Caco-2 (cell line): ENCODE data around the gene FRMD4A. TPM values are rescaled to one million over a fixed set of nuclear protein-coding genes. Genes with fewer than 3 reads are reported as not detected.

ENCODE experiments used
- BruUV-seq: library from RNA; stranded (reverse); fragments of 400-500 nt; replicated peaks from 2 replicates; lab custom pipeline; 2021; lab: Mats Ljungman, UMichigan
- CTCF ChIA-PET: fragments of 300-600 bp; sonication (Branson Sonifier 250); formaldehyde crosslinking; loops from one replicate; lab custom pipeline; 2022; ENCODE audit warnings: antibody characterized with exemption; lab: Charles Lee
- POLR2A ChIA-PET: fragments of 300-600 bp; sonication (Branson Sonifier 250); formaldehyde crosslinking; loops from one replicate; lab custom pipeline; 2022; ENCODE audit warnings: antibody characterized with exemption; lab: Charles Lee
- DNase-seq, 2 experiments: peaks; one replicate each; pipeline versions ENCODE4 v3.0.0 to v3.0.0-alpha.2; 2020 to 2022
- H3K27me3 ChIP-seq: replicated peaks from 2 replicates; pipeline ENCODE4 v1.6.0; 2011; ENCODE audit warnings: low read length; ENCODE audit not compliant: control insufficient read depth, insufficient read depth
- H3K36me3 ChIP-seq: 2 replicates; pipeline ENCODE4 v1.5.1; 2011; ENCODE audit warnings: low read length; ENCODE audit not compliant: control insufficient read depth, insufficient read depth
- H3K4me1 ChIP-seq: fragments of 250-450 bp; sonication (Bioruptor Pico); 2 replicates; pipeline ENCODE4 v1.5.1; 2020; ENCODE audit warnings: mild to moderate bottlenecking
- H3K4me3 ChIP-seq: 2 replicates; pipeline ENCODE4 v1.5.1; 2011; ENCODE audit warnings: low read depth, mild to moderate bottlenecking, control low read depth, low read length
- H3K9me3 ChIP-seq: fragments of 250-450 bp; sonication (Bioruptor Pico); 2 replicates; pipeline ENCODE4 v1.5.1; 2020; ENCODE audit warnings: mild to moderate bottlenecking, moderate library complexity
- H3K27ac Mint-ChIP-seq: one replicate; pipeline ENCODE4 v1.8.0; 2022; ENCODE audit warnings: mixed read lengths; ENCODE audit not compliant: unreplicated experiment
- H3K27me3 Mint-ChIP-seq: one replicate; pipeline ENCODE4 v1.8.0; 2022; ENCODE audit warnings: mixed read lengths; ENCODE audit not compliant: insufficient read depth, unreplicated experiment
- H3K36me3 Mint-ChIP-seq: one replicate; pipeline ENCODE4 v1.8.0; 2022; ENCODE audit warnings: mild to moderate bottlenecking, mixed read lengths; ENCODE audit not compliant: insufficient read depth, unreplicated experiment
- H3K4me1 Mint-ChIP-seq: one replicate; pipeline ENCODE4 v1.8.0; 2022; ENCODE audit warnings: low read depth, mixed read lengths; ENCODE audit not compliant: unreplicated experiment
- H3K4me3 Mint-ChIP-seq: one replicate; pipeline ENCODE4 v1.8.0; 2022; ENCODE audit warnings: mild to moderate bottlenecking, moderate library complexity, mixed read lengths; ENCODE audit not compliant: unreplicated experiment
- H3K9me3 Mint-ChIP-seq: one replicate; pipeline ENCODE4 v1.8.0; 2022; ENCODE audit warnings: mixed read lengths; ENCODE audit not compliant: unreplicated experiment
- intact Hi-C: fragments of 100-400 bp; cut with micrococcal nuclease; formaldehyde crosslinking; loops from one replicate; pipeline ENCODE4 v1.10.0; 2022; ENCODE audit not compliant: unreplicated experiment
- total RNA-seq: library from RNA; stranded (reverse); gene quantifications from 2 replicates; pipeline ENCODE4 v1.2.3, GENCODE V29; 2022
- TF ChIP-seq, protein P1 (sequence below), 2 experiments: fragments of 200-600 bp in 1 of 2; IDR thresholded peaks; 1 replicate in 1 of 2; 2 replicates in 1 of 2; pipeline versions ENCODE4 v1.5.1 to v1.8.0; 2011 to 2022; ENCODE audit warnings: antibody characterized with exemption in 1 of 2, control low read depth in 1 of 2, inconsistent platforms in 1 of 2, low read depth in 1 of 2, low read length in 1 of 2, mild to moderate bottlenecking in 1 of 2, moderate library complexity in 1 of 2; ENCODE audit not compliant: insufficient read depth in 1 of 2, severe bottlenecking in 1 of 2, unreplicated experiment in 1 of 2

FRMD4A gene
- total RNA-seq, 1 experiment from 2014 or later, result 52.1 TPM

DNA sequence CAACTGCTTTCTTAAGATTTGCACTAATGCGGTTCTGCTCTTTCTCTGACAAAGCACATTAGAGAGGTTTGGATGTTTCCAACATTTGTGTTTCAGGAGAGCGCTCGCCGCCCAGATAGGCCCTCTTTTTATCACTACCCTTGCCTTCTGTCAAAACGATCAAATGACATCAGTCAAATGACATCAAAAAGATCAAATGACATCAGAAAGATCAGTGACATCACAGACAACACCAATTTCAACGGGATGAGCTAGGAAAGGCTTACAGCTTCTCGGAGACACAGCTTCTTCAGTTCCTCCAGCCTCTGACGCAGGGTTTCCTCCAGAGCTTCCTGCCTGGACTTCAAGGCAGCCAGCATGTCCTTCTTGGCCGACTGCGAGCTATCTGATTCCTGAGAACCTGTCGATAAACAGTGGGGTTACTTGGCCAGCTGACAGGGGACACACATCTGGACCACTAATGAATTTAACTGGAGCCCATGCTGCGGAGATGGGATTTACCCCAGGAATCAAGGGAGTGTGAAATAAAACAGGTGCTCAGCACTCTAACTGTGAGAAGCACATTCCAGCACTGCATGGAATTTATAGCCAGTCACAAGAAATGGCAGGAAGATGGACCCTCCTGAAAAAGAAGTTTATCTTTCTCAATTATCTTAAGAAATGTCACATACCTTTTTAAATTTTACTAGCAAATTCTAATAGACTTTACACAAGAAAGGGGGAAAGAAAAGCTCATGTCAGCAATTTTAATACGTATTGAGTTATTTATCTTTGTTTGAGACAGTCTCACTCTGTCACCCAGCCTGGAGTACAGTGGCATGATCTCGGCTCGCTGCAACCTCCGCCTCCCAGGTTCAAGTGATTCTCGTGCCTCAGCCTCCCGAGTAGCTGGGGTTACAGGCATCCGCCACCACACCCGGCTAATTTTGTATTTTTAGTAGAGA, 655.8 kb downstream of the FRMD4A start:
- POLR2A ChIA-PET, result no interaction called here
- intact Hi-C loops, result no loop called here
- peaks cover 76% of the 10 kb centered on the region for H3K36me3 Mint-ChIP-seq
- peaks cover 17% of the 10 kb centered on the region for H3K4me1 Mint-ChIP-seq
- peaks cover 5% of the 10 kb centered on the region for H3K4me1 ChIP-seq
- peaks cover 6% of the 10 kb centered on the region; the same call in 1 of the 2 replicates for H3K36me3 ChIP-seq
- H3K4me3 Mint-ChIP-seq, result no peak overlapping the region
- no peak overlapping the region for H3K4me3 ChIP-seq
- H3K27me3 Mint-ChIP-seq, result no peaks in the 10 kb centered on the region
- CTCF ChIA-PET, result interaction anchor here (0.5 to 0.6 kb wide), 2 partner anchors 12 to 103 kb away, joined by 3 to 5 read pairs; no protein-coding TSS in a partner anchor
- H3K9me3 ChIP-seq, result no peaks in the 10 kb centered on the region
- TF ChIP-seq, protein P1, sequence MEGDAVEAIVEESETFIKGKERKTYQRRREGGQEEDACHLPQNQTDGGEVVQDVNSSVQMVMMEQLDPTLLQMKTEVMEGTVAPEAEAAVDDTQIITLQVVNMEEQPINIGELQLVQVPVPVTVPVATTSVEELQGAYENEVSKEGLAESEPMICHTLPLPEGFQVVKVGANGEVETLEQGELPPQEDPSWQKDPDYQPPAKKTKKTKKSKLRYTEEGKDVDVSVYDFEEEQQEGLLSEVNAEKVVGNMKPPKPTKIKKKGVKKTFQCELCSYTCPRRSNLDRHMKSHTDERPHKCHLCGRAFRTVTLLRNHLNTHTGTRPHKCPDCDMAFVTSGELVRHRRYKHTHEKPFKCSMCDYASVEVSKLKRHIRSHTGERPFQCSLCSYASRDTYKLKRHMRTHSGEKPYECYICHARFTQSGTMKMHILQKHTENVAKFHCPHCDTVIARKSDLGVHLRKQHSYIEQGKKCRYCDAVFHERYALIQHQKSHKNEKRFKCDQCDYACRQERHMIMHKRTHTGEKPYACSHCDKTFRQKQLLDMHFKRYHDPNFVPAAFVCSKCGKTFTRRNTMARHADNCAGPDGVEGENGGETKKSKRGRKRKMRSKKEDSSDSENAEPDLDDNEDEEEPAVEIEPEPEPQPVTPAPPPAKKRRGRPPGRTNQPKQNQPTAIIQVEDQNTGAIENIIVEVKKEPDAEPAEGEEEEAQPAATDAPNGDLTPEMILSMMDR (IDR thresholded peaks at IDR 0.05; ENCODE audit: insufficient read depth in 1 of 2, low read depth in 1 of 2, low read length in 1 of 2, severe bottlenecking in 1 of 2, unreplicated experiment in 1 of 2), result no peak
- H3K27me3 ChIP-seq, result no peaks in the 10 kb centered on the region
- no peak for DNase-seq
- BruUV-seq, result no TSS peak
- H3K27ac Mint-ChIP-seq, result no peak overlapping the region
- no peaks in the 10 kb centered on the region for H3K9me3 Mint-ChIP-seq

DNA sequence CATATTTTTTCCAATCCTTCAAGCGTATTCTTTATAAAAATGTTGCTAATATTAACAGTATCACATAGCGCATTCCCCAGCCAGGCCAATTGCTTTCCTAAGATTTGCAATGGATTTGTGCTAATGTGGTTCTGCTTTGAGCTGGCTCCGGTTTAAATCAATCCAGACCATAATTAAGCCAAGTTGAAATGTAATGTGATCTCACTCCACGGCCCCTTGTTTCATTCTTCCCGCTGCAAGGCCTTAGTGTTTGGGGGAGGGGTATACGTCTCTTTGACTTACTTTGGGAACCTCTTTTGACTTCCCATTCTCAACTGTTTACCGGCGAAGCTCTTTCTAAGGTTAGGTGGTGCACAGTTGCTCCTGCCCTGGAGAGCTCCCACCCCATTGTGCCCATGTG, 657.6 kb downstream of the FRMD4A start:
- Mint-ChIP-seq H3K36me3 (peaks cover 78% of the 10 kb centered on the region), H3K4me3 (no peak overlapping the region), H3K9me3 (no peaks in the 10 kb centered on the region), H3K27me3 (no peaks in the 10 kb centered on the region), H3K4me1 (peaks cover 26% of the 10 kb centered on the region), H3K27ac (peak overlapping the region; percentile 19)
- no peak for DNase-seq
- no peaks in the 10 kb centered on the region for H3K27me3 ChIP-seq
- no peaks in the 10 kb centered on the region for H3K9me3 ChIP-seq
- H3K36me3 ChIP-seq, result peaks cover 7% of the 10 kb centered on the region
- intact Hi-C loops, result no loop called here
- H3K4me3 ChIP-seq, result no peak overlapping the region
- BruUV-seq, result no TSS peak
- H3K4me1 ChIP-seq, result peaks cover 21% of the 10 kb centered on the region
- TF ChIP-seq, protein P1 (IDR thresholded peaks at IDR 0.05; ENCODE audit: insufficient read depth in 1 of 2, low read depth in 1 of 2, low read length in 1 of 2, severe bottlenecking in 1 of 2, unreplicated experiment in 1 of 2), result no peak
- ChIA-PET POLR2A (no interaction called here), CTCF (no interaction called here)

DNA sequence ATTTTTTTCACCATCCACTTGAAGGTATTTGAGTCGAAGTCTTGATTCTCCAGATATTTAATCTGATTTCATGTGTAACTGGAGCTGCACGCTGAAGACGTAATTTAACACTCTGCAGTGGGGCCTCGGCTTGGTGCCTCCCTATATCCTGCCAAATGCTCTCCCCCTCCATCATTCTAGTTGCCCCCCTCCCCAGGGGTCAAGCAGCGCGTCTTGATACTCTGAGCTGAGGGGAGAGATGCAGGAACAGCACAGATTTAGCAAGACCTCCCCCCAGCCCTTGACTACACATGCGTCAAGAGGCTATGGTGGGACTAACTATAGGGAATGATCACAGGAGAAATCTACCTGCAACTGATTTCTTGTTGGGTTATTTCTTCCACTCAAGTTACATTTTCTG, 658.2 kb downstream of the FRMD4A start:
- Histone ChIP-seq H3K4me3 (no peak overlapping the region), H3K27me3 (no peaks in the 10 kb centered on the region), H3K4me1 (peaks cover 21% of the 10 kb centered on the region), H3K36me3 (peaks cover 7% of the 10 kb centered on the region), H3K9me3 (no peaks in the 10 kb centered on the region)
- Mint-ChIP-seq H3K9me3 (no peaks in the 10 kb centered on the region), H3K36me3 (peaks cover 78% of the 10 kb centered on the region), H3K27ac (peak overlapping the region; percentile 19), H3K4me1 (peaks cover 26% of the 10 kb centered on the region), H3K4me3 (no peak overlapping the region), H3K27me3 (no peaks in the 10 kb centered on the region)
- intact Hi-C loops, result no loop called here
- no peak for DNase-seq
- CTCF ChIA-PET, result no interaction called here
- TF ChIP-seq, protein P1 (IDR thresholded peaks at IDR 0.05; ENCODE audit: insufficient read depth in 1 of 2, low read depth in 1 of 2, low read length in 1 of 2, severe bottlenecking in 1 of 2, unreplicated experiment in 1 of 2), result no peak
- BruUV-seq, result no TSS peak
- POLR2A ChIA-PET, result no interaction called here
